Liver (tissue), 3 donors: ENCODE data around the gene ZGLP1.

Experiments
- ATF3 ChIP-seq: IDR thresholded peaks from 2 replicates; pipeline ENCODE4 v1.6.1; 2016; ENCODE audit warnings: antibody characterized with exemption
- CTCF ChIP-seq: fragments of 150-350 bp; IDR thresholded peaks from 2 replicates; pipeline ENCODE4 v1.5.1; 2017; ENCODE audit warnings: improper control_type of control experiment, low read depth, low read length; ENCODE audit not compliant: missing input control
- EGR1 ChIP-seq, 2 donors: IDR thresholded peaks; 2 replicates each; pipeline ENCODE4 v1.6.1; 2016 to 2018; ENCODE audit warnings: antibody characterized with exemption in 2 of 2, low read depth in 2 of 2
- JUND ChIP-seq, 2 donors: IDR thresholded peaks; 2 replicates each; pipeline ENCODE4 v1.6.1; 2016; ENCODE audit warnings: antibody characterized with exemption in 2 of 2
- MAX ChIP-seq: IDR thresholded peaks from 2 replicates; pipeline ENCODE4 v1.6.1; 2016; ENCODE audit warnings: antibody characterized with exemption
- RAD21 ChIP-seq, 2 donors: IDR thresholded peaks; 2 replicates each; pipeline ENCODE4 v1.6.1; 2016; ENCODE audit warnings: antibody characterized with exemption in 2 of 2, mild to moderate bottlenecking in 2 of 2
- REST ChIP-seq: IDR thresholded peaks from 2 replicates; pipeline ENCODE4 v1.6.1; 2016; ENCODE audit warnings: antibody characterized with exemption, mild to moderate bottlenecking
- SP1 ChIP-seq: IDR thresholded peaks from 2 replicates; pipeline ENCODE4 v1.6.1; 2018; ENCODE audit warnings: antibody characterized with exemption, mild to moderate bottlenecking
- YY1 ChIP-seq: IDR thresholded peaks from 2 replicates; pipeline ENCODE4 v1.6.1; 2016; ENCODE audit warnings: antibody characterized with exemption, mild to moderate bottlenecking
- donor health status: healthy.
- donor health status: healthy.

- TF ChIP-seq ATF3 (no peak), CTCF (no peak), JUND (IDR thresholded peaks at IDR 0.05) (no peak), REST (no peak), RAD21 (IDR thresholded peaks at IDR 0.05) (no peak), EGR1 (IDR thresholded peaks at IDR 0.05; ENCODE audit: low read depth in 2 of 2) (no peak), MAX (no peak), YY1 (no peak), SP1 (no peak)
Measured at GRCh38 chr19:10295847-10296591, 13.6 kb downstream of the ZGLP1 start.
